Measurements from ENCODE around the gene E2F4. TPM values are rescaled to one million over a fixed set of nuclear protein-coding genes. Genes with fewer than 3 reads are reported as not detected.

E2F4 gene
- total and polyA plus RNA-seq, 2 donors (not counting 1 experiment from before 2014, with no cell fraction given): 106 to 188 TPM

- Histone ChIP-seq H2AFZ (ENCODE audit: insufficient read depth, low read depth, low read length, poor library complexity, severe bottlenecking) (no peak overlapping the region), H3K4me2 (replicated peaks; ENCODE audit: low read depth, low read length, poor library complexity, severe bottlenecking) (no peak overlapping the region), H3K27me3 (replicated peaks in 1 of 4; ENCODE audit: control extremely low read depth in 1 of 4, control insufficient read depth in 3 of 4, insufficient read depth in 4 of 4, low read length in 3 of 4) (peaks cover 0 to 28% (median 6%) of the 10 kb centered on the region in 4 experiments), H3K36me3 (replicated peaks in 1 of 2; ENCODE audit: control extremely low read depth in 1 of 2, control insufficient read depth in 1 of 2, extremely low read depth in 1 of 2, insufficient read depth in 2 of 2, low read length in 1 of 2) (no peaks in the 10 kb centered on the region), H3K4me1 (ENCODE audit: control insufficient read depth in 2 of 2, insufficient read depth in 2 of 2, low read length in 2 of 2) (peaks cover 23 to 25% of the 10 kb centered on the region in 2 donors), H4K20me1 (ENCODE audit: control insufficient read depth, insufficient read depth, low read length, poor library complexity, severe bottlenecking) (no peaks in the 10 kb centered on the region), H3K9ac (ENCODE audit: low read length) (no peak overlapping the region), H3K27ac (ENCODE audit: low read length in 2 of 2) (no peak overlapping the region), H3K79me2 (ENCODE audit: control insufficient read depth, insufficient read depth, low read length) (peaks cover 3% of the 10 kb centered on the region), H3K4me3 (ENCODE audit: control extremely low read depth in 1 of 5, extremely low read depth in 1 of 5, insufficient read depth in 1 of 5, low read depth in 2 of 5, low read length in 4 of 5) (no peak overlapping the region), H3K9me3 (ENCODE audit: control extremely low read depth in 1 of 3, control insufficient read depth in 2 of 3, insufficient read depth in 1 of 3, low read length in 2 of 3) (peaks cover 0 to 3% (median 0%) of the 10 kb centered on the region in 3 donors)
- ChIA-PET CTCF (interaction anchor here (2.5 kb wide), 1 partner anchor 208 kb away, joined by 27 read pairs; no protein-coding TSS in a partner anchor), POLR2A (no interaction called here)
- DNase-seq (no peak), ATAC-seq (ENCODE audit: low read depth) (no peak)
- Mint-ChIP-seq H3K27ac (no peak overlapping the region), H3K9me3 (ENCODE audit: insufficient read depth) (no peaks in the 10 kb centered on the region), H3K4me3 (no peak overlapping the region), H3K4me1 (peaks cover 16% of the 10 kb centered on the region), H3K27me3 (peaks cover 11% of the 10 kb centered on the region)
- 84% methylated on average over 2 of the region's 5 CpGs for WGBS (ENCODE audit: insufficient coverage)
- intact Hi-C loops (cut with micrococcal nuclease): no loop called here
- TF ChIP-seq CTCF (IDR thresholded peaks at IDR 0.05) (no peak), EZH2 (IDR thresholded peaks at IDR 0.05; ENCODE audit: borderline replicate concordance, insufficient read depth, low read depth, low read length, poor library complexity, severe bottlenecking) (no peak)
Measured at GRCh38 chr16:67186550-67186950, 5.4 kb upstream of the E2F4 start.

- CTCF ChIA-PET: no interaction called here
- H3K9ac ChIP-seq (ENCODE audit: low read length): no peak overlapping the region
- H3K4me1 ChIP-seq (ENCODE audit: control insufficient read depth in 2 of 2, insufficient read depth in 2 of 2, low read length in 2 of 2): peaks cover 26 to 30% of the 10 kb centered on the region in 2 donors
- intact Hi-C loops (cut with micrococcal nuclease): no loop called here
- H2AFZ ChIP-seq (ENCODE audit: insufficient read depth, low read depth, low read length, poor library complexity, severe bottlenecking): no peak overlapping the region
- DNase-seq: no peak
- no peak overlapping the region for H3K4me2 ChIP-seq (replicated peaks; ENCODE audit: low read depth, low read length, poor library complexity, severe bottlenecking)
- no peak overlapping the region for H3K4me3 ChIP-seq (ENCODE audit: control extremely low read depth in 1 of 5, extremely low read depth in 1 of 5, insufficient read depth in 1 of 5, low read depth in 2 of 5, low read length in 4 of 5)
- Mint-ChIP-seq H3K9me3 (ENCODE audit: insufficient read depth) (no peaks in the 10 kb centered on the region), H3K4me3 (no peak overlapping the region), H3K27ac (no peak overlapping the region), H3K27me3 (peaks cover 11% of the 10 kb centered on the region), H3K4me1 (peaks cover 21% of the 10 kb centered on the region)
- no peaks in the 10 kb centered on the region for H3K36me3 ChIP-seq (replicated peaks in 1 of 2; ENCODE audit: control extremely low read depth in 1 of 2, control insufficient read depth in 1 of 2, extremely low read depth in 1 of 2, insufficient read depth in 2 of 2, low read length in 1 of 2)
- TF ChIP-seq CTCF (IDR thresholded peaks at IDR 0.05) (no peak), EZH2 (IDR thresholded peaks at IDR 0.05; ENCODE audit: borderline replicate concordance, insufficient read depth, low read depth, low read length, poor library complexity, severe bottlenecking) (no peak)
- H4K20me1 ChIP-seq (ENCODE audit: control insufficient read depth, insufficient read depth, low read length, poor library complexity, severe bottlenecking): peaks cover 3% of the 10 kb centered on the region
- peaks cover 0 to 4% (median 0%) of the 10 kb centered on the region in 3 donors for H3K9me3 ChIP-seq (ENCODE audit: control extremely low read depth in 1 of 3, control insufficient read depth in 2 of 3, insufficient read depth in 1 of 3, low read length in 2 of 3)
- no peak overlapping the region for H3K27ac ChIP-seq (ENCODE audit: low read length in 2 of 2)
- peaks cover 11% of the 10 kb centered on the region for H3K79me2 ChIP-seq (ENCODE audit: control insufficient read depth, insufficient read depth, low read length)
- no peak for ATAC-seq (ENCODE audit: low read depth)
- peaks cover 0 to 28% (median 6%) of the 10 kb centered on the region in 4 experiments for H3K27me3 ChIP-seq (replicated peaks in 1 of 4; ENCODE audit: control extremely low read depth in 1 of 4, control insufficient read depth in 3 of 4, insufficient read depth in 4 of 4, low read length in 3 of 4)
- POLR2A ChIA-PET: no interaction called here
- 88% methylated on average over 26 of the region's 26 CpGs for WGBS (ENCODE audit: insufficient coverage)
Measured at GRCh38 chr16:67187175-67187890, 4.6 kb upstream of the E2F4 start.
